GDM1 (cell line): Measurements from ENCODE around the gene PKLR.
A peak's percentile ranks its signal among the peaks of the same experiment; 100 is the strongest.
"Not testable (repeated sequence)": the region's sequence is repeated elsewhere in the genome, so short reads cannot be mapped to it uniquely, and the experiment has no call there.

ENCODE experiments used
- DNase-seq: peaks from one replicate; lab custom pipeline; 2025; lab: John Stamatoyannopoulos, UW

Gene PKLR

DNA sequence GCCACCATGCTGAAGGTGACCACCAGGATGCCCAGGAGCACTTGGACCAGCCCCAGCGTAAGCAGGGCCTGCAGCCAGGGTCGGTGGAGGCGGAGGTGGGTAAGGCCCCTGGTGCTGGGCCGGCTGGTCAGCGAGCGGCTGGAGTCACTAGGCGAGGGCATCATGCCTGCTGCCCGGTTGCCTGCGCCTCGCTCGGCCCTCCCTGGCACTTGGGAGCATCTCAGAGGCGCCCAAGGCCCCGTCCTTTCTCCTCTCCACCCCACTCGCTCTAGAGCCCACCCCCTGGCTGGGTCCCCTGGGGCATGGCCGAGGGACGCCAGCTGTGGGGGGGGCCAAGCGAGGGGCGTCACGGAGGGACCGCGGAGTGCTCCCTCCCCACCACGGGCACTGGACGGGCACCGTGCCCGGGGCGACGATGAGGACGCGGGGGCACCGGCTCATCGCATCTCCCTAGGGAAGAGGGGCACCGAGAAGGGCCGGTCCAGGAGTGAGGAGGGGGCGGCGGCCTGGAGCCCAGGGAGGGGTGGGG, 46.5 kb downstream of the PKLR start:
- no peak for DNase-seq

DNA sequence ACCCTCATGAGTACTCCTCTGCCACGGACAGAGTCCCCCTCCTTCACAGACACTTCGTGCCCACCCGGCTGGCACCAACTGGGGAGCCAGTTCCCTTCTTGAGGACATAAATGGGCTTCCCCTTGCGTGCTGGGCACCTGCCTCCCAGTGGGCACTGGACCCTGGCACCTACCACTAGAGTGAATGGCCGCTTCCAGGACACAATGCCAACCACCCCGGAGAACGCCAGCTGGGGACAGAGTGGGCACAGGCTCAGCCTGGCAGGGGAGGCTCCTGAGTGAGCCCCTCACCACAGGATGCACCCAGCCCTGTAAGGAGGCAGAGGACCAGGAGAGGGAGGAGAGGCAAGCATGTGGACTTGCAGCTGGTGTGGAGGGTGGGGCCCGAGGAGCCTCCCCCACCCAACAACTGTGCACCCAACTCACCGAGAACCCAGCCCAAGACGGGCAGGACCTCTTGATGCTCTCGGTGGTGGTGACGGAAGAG, 47.0 kb downstream of the PKLR start:
- no peak for DNase-seq

DNA sequence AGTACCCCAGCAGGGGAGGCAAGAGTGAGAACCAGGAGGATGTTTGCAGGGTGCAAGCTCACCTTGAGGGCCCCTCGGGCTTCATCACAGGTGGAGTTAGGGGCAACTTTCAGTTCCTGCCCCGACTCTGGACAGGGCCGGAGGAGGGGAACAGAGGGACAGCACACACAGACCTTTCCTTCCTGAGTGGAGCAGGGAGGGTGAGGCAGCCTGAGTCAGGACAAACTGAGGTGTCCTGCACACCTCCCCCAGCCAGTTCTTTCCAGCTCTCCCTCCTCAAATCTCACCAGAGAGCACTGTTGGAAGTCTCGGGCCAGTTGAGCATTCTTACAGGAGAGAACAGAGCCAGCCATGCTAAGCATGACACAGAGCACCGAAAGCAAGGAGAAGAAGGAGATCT, 47.4 kb downstream of the PKLR start:
- no peak for DNase-seq

DNA sequence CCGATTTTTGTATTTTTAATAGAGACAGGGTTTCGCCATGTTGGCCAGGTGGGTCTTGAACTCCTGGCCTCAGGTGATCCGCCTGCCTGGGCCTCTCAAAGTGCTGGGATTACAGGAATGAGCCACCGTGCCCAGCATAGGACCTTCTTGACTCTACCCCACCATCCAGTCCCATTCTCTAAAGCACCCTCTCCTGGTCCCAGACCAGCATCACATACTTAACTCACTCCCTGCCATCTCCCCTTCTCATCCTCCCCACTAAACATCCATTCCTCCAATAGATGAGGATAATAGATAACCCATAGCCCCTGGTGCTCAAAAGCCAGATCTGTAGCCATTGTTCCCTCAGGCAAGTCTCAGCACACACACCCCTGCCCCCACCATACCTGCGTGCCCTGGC, 48.0 kb downstream of the PKLR start:
- DNase-seq, result no peak

DNA sequence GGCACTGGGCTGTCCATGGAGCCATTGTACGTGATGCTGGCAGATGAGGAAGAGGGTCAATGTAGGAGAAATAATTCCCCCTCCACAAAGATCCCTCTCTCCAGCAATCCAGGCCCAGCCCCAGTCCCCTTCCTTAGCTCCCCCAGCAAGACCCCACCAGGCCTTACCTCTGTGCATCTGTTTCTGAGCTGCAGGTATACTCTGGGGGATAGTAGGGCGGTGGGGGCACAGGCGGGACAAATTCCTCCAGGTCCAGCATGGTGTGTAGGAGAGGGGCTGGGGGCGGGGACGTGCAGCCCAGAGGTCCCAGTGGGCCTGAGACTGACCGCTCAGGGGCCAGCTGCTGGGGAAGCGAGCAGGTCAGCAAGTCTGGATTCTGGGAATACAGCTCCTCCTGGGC, 49.7 kb downstream of the PKLR start:
- DNase-seq, result no peak

DNA sequence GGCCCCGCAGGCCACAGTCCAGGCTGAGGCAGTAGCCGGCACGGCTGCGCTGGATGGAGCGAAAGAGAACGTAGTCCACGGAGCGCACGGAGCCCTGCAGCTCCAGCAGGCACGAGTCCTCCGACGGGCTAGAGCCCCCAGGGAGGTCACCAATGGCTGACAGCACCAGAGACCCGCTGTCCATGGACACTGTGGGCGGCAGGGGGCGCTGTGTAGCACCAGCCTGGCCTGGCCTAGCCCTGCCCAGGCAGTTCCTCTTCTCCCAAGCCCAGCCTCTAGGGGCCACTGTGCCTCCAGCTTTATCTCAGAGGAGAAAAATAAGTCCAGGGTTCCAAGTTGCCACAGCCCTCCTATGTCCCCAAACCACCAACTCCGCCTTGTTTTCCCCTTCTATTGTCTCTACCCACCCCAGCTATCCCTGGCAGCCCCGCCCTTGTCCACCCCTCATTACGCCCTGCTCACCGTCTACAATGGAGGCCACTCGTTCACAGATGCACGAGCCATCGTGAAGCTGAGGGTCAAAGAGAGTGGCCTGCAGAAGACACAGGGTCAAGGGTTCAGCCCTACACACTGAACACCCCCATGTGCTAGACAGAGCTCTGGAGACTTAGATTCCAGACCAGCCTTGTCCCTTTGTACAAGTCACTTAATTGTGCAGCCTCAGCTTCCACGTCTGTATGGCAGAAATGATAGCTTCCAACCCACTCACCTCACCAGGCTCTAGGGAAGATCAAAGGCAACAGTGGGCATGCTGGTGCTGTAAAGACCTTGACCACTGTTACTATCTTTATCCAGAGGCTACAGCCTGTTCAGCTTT, 50.4 kb downstream of the PKLR start:
- DNase-seq, result peak; percentile 85

DNA sequence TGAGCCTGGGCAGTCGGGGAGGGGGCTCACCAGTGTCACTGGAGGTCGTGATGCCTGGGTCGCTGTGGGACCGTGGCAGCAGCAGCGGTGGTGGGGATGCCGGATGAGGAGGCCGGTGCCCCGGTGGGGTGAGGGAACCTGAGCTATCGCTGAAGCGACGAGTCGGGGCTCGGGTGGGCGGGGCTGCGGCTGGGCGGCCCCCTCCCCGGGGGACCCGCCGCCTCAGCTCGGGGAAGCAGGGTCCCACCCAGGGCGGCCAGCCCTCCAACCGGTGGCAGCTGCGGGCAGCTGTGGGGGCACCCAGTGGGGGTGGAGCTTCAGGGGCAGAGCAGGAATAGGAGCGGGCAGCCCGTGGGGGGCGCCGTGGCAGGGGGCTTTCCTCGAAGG, 51.0 kb downstream of the PKLR start:
- DNase-seq, result no peak

DNA sequence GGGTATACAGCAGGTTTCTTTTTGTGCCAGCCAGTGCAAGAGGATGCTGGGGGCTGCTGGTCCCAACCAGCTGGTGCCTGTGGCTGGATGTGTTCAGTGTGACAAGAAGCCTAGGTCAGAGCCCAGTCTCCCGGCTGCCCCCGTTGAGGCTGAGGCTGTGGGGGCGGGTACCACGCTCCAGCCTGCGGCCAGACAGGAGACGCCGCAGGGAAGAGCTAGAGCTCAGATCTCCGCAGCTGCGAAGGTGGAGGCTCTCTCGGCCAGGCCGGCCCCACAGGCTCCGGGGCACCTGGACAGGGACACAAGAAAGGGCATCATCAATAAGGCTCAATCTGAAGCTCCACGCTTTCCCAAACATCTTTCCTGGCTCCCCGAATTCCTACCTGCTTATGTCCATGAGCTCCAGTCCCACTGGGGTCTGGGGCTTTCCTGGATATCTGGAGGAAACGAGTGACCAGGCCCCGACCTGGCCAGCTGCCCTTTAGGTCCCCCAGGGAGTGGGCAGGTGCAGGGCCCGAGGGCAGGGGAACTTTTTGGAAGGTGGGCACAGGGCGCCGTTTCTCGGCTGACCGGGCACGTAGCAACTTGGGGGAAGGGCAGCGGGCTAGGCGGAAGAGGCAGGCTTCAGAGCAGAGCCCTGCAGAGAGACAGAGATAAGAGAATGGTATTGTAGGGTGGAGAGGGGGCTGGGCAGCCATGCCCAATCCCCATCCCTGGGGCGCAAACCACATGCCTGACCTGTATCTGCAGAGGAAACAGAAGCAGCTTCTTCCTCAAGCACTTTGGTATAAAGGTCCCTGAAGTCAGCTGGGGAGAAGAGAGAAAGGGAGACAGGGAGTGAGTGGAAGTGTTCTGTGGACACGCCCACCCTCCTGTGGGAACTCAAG, 53.3 kb downstream of the PKLR start:
- no peak for DNase-seq

DNA sequence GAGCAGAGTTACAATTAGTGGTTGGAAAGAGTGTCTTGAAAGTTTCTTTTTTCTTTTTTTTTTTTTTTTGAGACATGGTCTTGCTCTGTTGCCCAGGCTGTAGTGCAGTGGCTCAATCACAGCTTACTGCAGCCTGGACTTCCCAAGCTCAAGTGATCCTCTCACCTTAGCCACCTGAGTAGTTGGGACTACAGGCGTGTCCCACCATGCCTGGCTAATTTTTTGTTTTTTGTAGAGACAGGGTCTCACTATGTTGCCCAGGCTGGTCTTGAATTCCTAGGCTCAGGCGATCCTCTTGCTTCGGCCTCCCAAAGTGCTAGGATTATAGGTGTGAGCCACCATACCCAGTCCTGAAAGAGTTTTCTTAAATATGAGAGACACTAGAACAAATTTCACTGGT, 54.4 kb downstream of the PKLR start:
- not testable (repeated sequence) for DNase-seq

DNA sequence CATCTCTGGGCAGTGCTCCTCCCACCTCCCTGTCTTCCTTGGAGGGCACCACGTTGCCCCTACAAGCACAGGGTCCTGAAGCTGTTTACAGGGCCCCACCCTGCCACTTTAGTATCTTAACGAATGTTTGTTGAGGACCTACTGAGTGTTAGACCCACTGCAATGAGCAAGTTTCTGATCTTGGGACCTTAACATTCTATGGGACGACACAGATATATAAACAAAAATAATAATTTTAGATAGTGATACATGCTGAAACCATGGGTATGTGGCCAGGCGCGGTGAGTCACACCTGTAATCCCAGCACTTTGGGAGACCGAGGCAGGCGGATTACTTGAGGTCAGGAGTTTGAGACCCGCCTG, 56.1 kb downstream of the PKLR start:
- no peak for DNase-seq

DNA sequence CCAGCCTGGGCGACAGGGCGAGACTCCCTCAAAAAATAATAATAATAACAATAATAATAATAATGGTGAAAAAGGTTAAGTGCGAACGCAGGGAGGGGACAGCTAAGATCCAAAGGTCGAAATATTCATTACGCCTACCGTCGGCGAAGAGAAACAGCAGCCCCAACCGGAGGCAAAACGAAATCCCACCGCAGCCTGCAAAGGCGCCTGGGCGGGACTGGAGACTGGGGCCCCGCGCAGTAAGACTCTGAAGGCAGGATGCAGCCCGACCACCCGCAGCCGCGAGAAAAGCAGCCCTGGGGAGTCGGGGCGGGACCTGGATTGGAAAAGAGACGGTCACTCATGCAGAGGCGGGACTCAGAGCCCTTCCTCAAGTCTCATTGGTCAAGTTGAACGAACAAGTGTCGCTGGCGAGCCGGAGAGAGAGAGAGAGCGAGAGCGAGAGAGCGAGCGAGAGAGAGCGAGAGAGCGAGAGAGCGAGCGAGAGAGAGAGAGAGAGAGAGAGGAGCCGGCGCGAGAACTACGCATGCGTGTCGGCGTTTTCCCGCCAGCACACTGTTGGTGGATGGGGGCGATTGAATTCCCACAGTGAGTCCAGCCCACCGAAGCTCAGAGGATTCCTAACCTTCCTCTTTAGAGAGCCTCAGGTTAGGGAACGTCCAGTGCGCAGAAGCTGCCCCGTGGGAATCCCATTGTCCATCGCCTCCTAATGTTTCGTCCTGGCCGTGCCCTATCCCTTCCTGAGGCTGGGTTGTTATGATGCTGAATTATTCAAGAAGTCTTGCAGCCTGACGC, 56.7 kb downstream of the PKLR start:
- peak; percentile 96 for DNase-seq

DNA sequence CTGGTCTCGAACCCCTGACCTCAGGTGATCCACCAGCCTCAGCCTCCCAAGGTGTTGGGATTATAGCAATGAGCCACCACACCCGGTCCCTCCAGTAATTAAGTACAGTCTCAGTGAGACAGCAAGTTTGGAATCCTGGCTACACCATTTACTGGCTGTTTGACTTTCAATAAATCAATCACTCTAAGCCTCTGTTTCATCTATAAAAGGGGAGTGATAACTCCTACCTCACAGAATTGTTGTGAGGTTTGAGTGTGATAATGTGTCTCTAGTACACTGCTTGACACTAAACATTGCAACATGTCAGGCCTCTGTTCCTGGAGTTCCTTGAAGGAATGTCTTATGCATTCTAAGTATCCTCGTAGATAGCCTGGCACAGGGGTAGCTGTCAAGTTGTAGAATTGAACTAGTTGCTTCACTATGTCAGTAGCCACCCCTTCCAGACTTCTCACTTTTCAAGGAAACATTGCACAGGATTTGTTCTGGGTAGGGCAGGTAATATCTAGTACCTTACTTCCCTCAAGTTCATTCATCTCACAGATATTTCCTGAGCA, 58.4 kb downstream of the PKLR start:
- no peak for DNase-seq

DNA sequence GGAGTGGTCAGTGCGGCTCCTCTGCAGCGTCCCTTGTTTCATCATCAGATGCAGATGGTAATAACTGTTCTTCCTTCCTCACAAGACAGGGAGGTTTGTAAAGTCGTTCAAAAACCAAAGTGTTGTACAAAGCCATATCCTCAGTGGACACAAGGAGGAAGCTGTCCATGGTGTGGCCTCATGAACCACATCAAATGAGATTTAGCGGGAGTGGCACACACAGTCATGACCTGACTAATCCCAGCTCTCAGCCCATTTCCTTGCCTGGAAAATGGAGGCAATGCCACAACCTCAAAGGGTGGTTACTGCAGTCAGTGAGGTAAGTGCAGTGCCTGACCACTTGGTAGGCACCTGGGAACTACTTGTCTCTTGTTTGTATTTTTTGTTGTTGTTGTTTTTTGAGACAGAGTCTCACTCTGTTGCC, 59.4 kb downstream of the PKLR start:
- no peak for DNase-seq

DNA sequence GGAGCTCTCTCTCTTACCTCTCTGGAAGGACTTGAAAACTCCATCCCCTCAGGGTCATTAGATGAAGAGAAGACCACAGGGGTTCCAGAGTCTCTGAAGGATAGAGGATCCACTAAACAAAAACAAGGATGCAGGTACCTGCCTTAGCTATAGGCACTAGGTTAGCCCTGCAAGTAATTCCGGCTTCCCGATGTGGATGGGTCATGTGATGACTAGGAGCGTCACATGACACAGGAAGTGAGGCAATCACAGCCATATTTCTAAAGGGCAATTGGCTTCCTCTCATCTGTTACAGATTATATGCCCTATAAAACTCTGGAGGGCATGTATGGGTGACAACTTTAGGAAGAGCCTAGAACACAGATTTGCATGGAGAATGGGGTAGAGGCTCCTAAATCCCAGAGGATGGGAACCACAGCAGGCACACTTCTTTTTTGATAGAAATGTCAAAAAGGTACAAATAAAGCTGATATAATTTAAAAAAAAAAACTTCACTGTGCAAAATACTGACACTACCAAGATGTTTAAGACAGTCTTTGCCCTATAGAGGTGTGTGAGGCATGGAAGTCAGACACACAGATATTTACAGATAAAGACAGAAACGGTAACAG, 60.1 kb downstream of the PKLR start:
- peak; percentile 54 for DNase-seq
